ENCODE results near the gene SLIT3.
A peak's percentile ranks its signal among the peaks of the same experiment; 100 is the strongest.

Gene SLIT3

DNA sequence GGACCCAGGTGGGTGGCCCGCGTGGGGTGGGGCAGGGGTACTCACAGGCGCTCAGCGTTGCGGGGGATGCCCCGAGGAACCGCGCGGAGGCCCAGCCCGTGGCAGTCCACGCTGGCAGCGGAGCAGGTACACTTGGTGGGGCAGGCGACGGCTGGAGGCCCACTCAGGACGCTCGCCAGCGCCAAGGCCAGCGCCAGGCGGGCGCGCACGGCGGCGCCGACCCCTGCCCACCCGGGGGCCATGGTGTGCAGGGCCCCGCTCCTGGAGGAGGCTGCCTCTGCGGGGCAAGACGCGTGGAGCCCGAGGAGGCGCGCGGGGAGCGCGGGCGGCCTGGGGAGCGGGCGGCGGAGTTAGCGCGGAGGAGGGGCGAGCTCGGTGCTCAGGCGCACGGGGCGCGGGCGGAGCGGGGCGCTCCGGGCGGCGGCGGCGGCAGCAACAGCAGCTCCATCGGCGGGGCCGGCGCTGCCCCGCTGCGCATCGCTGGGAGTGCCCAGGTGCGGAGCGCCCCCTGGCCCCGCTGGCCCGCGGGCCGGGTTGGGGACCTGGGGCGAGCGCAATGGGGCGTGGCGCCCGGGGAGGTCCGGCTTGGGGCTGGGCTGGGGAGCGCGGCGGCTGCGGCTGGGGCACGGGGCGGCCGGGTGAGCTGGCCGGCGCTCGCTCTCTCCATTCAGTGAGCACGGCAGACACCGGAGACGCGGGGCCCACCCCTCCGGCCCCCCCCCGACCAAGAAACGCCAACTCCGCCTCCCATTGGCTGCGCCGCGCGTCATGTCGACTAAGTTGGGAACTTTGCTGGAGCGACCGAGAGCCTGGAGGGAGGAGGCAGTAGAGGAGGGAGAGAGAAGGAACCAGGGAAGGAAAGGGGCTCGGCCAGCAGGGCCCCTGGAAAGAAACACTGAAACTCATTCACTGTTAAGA lies at the start of gene SLIT3:
SLIT3 (minus strand) TSS at position 672 of the 918 bp plus-strand sequence; CDS start at position 242, 430 bp downstream.
- Mint-ChIP-seq H3K4me1 (peaks cover 10% of the 10 kb centered on the region), H3K9me3 (peaks cover 3% of the 10 kb centered on the region), H3K27ac (no peak within 1 kb of the TSS), H3K4me3 (no peak within 1 kb of the TSS), H3K36me3 (no peaks in the 10 kb centered on the region), H3K27me3 (peaks cover 56% of the 10 kb centered on the region)
- peak; percentile 4 for ATAC-seq

DNA sequence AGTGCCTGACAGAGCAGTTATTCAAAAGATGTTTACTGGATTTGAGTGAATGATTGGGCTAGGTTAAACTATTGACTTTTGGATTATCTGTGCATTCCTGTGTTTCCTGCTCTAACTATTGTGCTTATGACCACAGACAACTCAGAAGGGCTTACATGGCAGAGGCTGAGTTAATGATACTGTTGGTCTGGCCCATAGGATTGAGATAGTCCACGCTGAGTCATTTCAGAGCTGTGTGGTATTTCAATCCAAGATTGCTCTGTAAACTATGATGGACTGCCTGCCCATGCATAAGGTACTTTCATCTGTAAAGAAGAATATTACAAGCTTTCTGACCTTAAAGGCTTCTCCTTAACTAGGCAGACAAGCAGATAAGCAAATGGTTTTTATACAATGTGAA lies 49.1 kb upstream of the SLIT3 start:
- H3K4me1 Mint-ChIP-seq, result no peaks in the 10 kb centered on the region
- no peak for ATAC-seq
- H3K27ac Mint-ChIP-seq, result no peak overlapping the region
- peaks cover 6% of the 10 kb centered on the region for H3K27me3 Mint-ChIP-seq
- H3K9me3 Mint-ChIP-seq, result no peaks in the 10 kb centered on the region
- H3K4me3 Mint-ChIP-seq, result no peak overlapping the region
- no peaks in the 10 kb centered on the region for H3K36me3 Mint-ChIP-seq

DNA sequence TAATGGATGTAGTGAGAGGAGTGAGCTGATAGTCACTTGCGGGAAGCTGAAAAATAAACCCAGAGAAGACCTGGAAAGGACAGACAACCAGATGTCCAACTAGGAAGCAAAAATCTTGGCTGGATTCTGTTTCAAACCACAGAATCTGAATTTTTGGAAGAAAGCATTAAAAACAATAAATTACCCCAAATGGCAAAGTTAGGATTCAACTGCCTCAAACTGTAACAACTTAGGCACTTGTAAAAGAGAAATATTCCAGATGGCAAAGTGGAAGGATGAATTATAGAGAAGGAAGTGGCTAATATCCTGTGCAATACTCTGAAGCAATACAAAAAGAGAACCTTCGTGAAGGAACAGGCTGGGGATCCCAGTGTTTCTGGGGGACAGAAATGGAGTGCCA lies 46.8 kb upstream of the SLIT3 start:
- no peak for ATAC-seq
- Mint-ChIP-seq H3K9me3 (no peaks in the 10 kb centered on the region), H3K4me1 (no peaks in the 10 kb centered on the region), H3K27me3 (peaks cover 16% of the 10 kb centered on the region), H3K4me3 (no peak overlapping the region), H3K36me3 (no peaks in the 10 kb centered on the region), H3K27ac (no peak overlapping the region)

DNA sequence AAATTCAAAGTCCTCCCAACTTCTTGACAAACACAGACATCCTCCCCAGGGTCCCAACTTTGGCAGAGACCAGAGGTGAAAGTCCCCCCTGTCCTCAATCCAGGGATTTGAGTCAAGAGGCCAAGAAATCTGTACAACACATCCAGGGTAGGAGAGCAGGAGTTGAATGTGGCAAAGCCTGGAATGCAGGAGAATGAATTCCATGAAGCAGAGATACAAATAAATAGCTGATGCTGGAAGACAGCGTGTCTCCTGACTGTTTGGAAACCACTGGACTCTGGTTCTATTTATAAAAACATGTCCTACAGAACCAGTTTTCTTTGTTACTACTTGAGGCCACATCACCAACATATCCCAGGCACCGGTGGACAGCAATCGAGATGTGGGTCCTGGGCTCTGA lies 43.7 kb upstream of the SLIT3 start:
- H3K4me3 Mint-ChIP-seq, result no peak overlapping the region
- H3K27me3 Mint-ChIP-seq, result peaks cover 12% of the 10 kb centered on the region
- ATAC-seq, result no peak
- H3K36me3 Mint-ChIP-seq, result no peaks in the 10 kb centered on the region
- H3K27ac Mint-ChIP-seq, result no peak overlapping the region
- H3K4me1 Mint-ChIP-seq, result no peaks in the 10 kb centered on the region
- H3K9me3 Mint-ChIP-seq, result no peaks in the 10 kb centered on the region

DNA sequence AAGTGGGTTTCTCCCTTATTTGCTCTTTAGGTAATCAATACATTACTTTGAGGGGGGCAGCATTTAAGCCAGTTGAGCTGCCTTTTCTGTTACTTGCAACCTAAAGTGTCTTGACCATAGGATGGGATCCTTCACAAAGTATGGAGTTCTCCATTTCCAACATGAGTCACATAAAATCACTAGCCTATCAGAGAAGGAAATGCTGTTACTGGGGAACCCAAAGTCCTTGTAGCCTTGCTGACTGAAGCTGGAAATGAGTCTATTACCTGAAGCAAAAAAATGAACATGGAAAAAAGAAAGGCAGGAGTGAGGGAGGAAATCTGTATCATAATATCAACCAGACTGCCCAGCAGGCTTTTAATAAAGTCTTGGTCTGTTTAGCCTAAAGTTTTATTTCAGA lies 42.8 kb upstream of the SLIT3 start:
- Mint-ChIP-seq H3K27ac (no peak overlapping the region), H3K36me3 (no peaks in the 10 kb centered on the region), H3K27me3 (peaks cover 10% of the 10 kb centered on the region), H3K9me3 (no peaks in the 10 kb centered on the region), H3K4me1 (no peaks in the 10 kb centered on the region), H3K4me3 (no peak overlapping the region)
- no peak for ATAC-seq

DNA sequence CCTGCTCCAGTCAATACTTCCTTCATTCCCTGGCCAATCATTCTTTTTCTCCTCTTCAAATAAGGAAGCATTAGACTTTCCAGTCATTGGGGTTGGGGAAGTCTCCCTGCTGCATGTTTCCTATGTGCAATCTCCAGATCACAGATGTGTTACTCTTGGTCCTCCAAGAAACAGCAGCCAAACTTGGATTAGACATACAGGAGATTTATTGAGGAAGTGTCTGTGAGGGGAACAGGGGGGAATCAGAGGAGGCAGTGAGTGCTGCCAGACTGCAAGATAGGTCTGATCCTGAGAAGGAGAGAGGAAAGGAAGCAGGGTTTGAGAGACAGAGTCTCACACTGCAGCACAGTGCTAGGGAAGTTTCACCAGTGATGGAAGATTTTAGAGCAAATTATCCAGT lies 40.6 kb upstream of the SLIT3 start:
- H3K9me3 Mint-ChIP-seq, result no peaks in the 10 kb centered on the region
- peaks cover 10% of the 10 kb centered on the region for H3K27me3 Mint-ChIP-seq
- H3K4me1 Mint-ChIP-seq, result no peaks in the 10 kb centered on the region
- no peak overlapping the region for H3K27ac Mint-ChIP-seq
- H3K4me3 Mint-ChIP-seq, result no peak overlapping the region
- ATAC-seq, result no peak
- no peaks in the 10 kb centered on the region for H3K36me3 Mint-ChIP-seq

DNA sequence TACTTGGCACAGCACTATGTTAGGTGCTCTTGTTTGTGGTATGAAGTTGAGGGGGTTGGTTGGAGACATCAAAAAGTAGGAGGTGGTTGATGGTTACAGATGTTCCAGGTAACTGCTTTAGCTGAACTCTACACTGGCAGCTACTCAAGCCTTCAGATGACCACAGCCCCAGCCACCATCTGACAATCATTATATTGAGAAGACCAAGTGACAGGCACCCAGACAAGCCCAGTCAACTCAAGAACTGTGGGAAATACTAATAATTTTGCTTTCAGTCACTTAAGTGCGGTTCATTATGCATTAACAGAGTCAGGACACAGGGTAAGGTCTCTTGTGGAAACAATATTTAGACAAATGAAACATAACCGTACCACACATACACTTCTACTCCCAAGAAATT lies 38.9 kb upstream of the SLIT3 start:
- H3K9me3 Mint-ChIP-seq, result no peaks in the 10 kb centered on the region
- no peak overlapping the region for H3K4me3 Mint-ChIP-seq
- no peaks in the 10 kb centered on the region for H3K4me1 Mint-ChIP-seq
- no peak for ATAC-seq
- H3K27me3 Mint-ChIP-seq, result peaks cover 16% of the 10 kb centered on the region
- no peaks in the 10 kb centered on the region for H3K36me3 Mint-ChIP-seq
- no peak overlapping the region for H3K27ac Mint-ChIP-seq

DNA sequence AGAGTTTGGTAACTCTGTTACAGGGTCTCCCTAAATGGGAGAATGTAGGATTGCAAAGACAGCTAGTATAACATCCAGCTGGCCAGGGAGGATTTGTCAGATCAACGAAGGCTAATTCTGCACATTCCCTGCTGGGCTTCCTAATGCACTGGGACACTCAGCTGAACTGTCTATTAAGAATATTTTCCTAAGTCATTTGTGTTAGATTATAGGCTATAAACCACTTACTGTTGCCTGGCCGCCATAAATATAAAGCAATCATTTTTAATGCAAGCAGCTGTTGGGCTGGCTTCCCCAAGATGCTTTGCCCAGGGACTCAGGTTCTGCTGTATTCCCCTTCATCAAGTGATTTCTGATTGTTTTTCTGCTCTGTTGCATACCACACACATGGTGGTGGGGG lies 35.3 kb upstream of the SLIT3 start:
- H3K9me3 Mint-ChIP-seq, result no peaks in the 10 kb centered on the region
- ATAC-seq, result no peak
- no peak overlapping the region for H3K27ac Mint-ChIP-seq
- no peak overlapping the region for H3K4me3 Mint-ChIP-seq
- H3K36me3 Mint-ChIP-seq, result no peaks in the 10 kb centered on the region
- H3K27me3 Mint-ChIP-seq, result peaks cover 19% of the 10 kb centered on the region
- no peaks in the 10 kb centered on the region for H3K4me1 Mint-ChIP-seq

DNA sequence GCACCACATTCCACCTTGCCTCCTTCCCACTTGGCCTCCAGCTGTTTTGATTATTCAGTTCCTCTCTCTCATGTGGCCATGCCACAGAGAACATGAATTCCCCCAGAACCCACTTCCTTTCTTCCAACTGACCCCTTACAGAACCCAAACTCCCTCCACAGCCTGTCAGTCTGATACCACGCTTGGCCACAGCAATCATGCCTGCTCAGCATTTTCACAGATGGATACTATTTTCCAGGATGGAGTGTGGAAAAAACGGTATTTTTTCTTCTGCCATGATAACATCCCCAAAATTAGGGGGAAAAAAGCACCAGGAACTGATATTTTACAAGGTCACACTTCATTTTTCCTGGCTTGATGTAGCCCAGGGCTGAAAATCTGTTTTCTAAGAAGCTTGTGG lies 34.9 kb upstream of the SLIT3 start:
- H3K9me3 Mint-ChIP-seq, result no peaks in the 10 kb centered on the region
- ATAC-seq, result no peak

DNA sequence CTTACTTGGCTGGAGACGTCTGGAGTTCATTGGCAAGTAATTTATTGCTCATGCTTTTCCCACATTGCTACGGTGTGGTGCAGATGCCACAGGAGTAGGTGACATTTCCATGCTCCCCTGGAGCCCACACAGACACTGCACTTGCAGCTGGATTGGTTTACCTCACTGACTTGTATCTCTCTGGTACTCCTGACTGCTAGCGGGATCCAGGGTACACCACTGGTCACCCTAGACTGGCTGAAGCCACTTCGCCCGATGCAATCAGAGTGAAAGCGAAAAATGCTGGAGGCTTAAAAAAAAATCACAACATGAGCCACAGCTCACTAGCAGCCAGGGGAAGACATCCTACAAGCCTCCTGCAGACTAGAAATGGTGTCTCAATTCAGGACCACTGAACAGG lies 32.6 kb upstream of the SLIT3 start:
- Mint-ChIP-seq H3K4me3 (no peak overlapping the region), H3K4me1 (no peaks in the 10 kb centered on the region), H3K9me3 (no peaks in the 10 kb centered on the region), H3K36me3 (no peaks in the 10 kb centered on the region), H3K27me3 (peaks cover 19% of the 10 kb centered on the region), H3K27ac (no peak overlapping the region)
- ATAC-seq, result no peak

More for the DNA sequence above, 34.9 kb upstream of the SLIT3 start:
- H3K27me3 Mint-ChIP-seq, result peaks cover 19% of the 10 kb centered on the region
- H3K4me3 Mint-ChIP-seq, result no peak overlapping the region
- no peaks in the 10 kb centered on the region for H3K36me3 Mint-ChIP-seq
- no peak overlapping the region for H3K27ac Mint-ChIP-seq
- no peaks in the 10 kb centered on the region for H3K4me1 Mint-ChIP-seq

DNA sequence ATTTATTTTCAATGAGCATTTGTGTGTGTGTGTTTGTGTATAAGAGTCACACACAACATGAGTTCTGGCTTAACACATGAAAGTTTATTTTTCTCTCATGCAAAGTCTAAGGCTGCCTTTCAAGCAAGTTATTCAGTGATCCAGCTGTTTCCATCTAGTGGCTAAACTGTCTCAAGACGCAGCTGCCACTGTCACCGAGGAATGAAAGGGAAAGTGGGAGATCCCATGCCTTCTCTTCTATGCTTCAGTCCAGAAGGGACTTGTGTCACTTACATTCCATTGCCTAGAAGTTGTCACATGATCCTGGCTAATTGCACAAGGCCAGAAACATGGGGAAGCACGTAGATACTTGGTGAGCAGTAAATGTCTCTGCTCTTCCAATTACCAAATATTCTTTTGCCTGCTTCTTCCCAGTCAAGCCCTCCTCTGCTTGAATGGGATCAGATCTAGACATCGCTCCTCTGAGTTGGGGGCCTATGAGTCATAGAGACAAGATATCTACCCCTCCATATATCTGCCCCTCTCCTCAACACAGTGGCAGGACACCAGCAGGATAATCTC lies 30.4 kb upstream of the SLIT3 start:
- Mint-ChIP-seq H3K36me3 (no peaks in the 10 kb centered on the region), H3K27ac (no peak overlapping the region), H3K4me3 (no peak overlapping the region), H3K27me3 (peaks cover 19% of the 10 kb centered on the region), H3K4me1 (no peaks in the 10 kb centered on the region), H3K9me3 (no peaks in the 10 kb centered on the region)
- no peak for ATAC-seq

DNA sequence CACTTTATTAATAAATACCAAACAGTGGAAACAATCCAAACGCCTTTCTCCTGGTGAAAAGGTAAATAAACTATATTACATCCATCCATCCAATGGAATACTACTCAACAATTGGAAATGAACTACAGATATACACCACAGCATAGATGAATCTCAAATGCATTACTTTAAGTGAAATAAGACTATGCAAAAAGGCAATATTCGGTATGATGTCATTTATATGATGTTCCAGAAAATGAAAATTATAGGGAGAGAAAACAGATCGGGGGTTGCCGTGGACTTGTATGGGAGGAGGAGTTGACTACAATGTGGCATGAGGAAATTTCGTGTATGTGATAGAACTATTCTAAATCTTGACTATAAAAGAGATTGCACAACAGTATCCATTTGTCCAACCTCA lies 27.5 kb upstream of the SLIT3 start:
- Mint-ChIP-seq H3K27me3 (peaks cover 5% of the 10 kb centered on the region), H3K4me1 (no peaks in the 10 kb centered on the region), H3K4me3 (no peak overlapping the region), H3K36me3 (no peaks in the 10 kb centered on the region), H3K27ac (no peak overlapping the region), H3K9me3 (peaks cover 3% of the 10 kb centered on the region)
- ATAC-seq, result no peak

DNA sequence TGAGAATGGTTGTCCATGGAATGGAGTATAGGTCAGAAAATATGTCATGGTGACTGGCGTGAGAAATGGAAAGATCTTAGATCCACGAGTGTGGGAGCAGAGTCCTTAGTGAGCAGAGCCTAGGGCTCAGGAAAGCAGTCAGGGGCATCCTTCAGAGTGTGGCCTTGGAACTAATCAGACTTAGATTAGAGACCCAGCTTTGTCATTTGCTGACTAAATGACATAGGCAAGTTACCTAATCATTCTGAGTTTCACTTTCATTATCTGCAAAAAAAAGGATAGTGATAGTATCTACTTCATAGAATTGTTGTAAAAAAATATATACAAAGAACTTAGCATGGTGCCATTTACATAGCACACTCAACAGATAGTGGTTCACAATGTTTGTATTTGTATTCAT lies 24.3 kb upstream of the SLIT3 start:
- Mint-ChIP-seq H3K9me3 (peaks cover 3% of the 10 kb centered on the region), H3K27me3 (no peaks in the 10 kb centered on the region), H3K36me3 (no peaks in the 10 kb centered on the region), H3K27ac (no peak overlapping the region), H3K4me3 (no peak overlapping the region), H3K4me1 (no peaks in the 10 kb centered on the region)
- no peak for ATAC-seq

DNA sequence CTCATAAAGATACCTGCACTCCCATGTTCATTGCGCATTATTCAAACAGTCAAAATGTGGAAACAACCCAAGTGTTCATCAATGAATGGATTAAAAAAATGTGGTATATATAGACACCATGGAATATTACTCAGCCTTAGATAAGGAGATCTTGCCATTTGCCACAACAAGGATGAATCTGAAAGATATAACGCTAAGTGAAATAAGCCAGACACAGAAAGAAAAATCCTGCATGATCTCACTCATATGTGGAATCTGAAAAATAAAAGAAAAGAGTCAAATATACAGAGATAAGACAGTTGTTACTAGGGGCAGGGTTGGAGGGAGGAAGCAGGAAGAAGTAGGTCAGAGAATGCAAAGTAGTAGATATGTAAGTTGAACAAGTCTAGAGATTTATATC lies 17.6 kb upstream of the SLIT3 start:
- no peaks in the 10 kb centered on the region for H3K9me3 Mint-ChIP-seq
- H3K4me3 Mint-ChIP-seq, result no peak overlapping the region
- H3K36me3 Mint-ChIP-seq, result no peaks in the 10 kb centered on the region
- H3K27me3 Mint-ChIP-seq, result peaks cover 29% of the 10 kb centered on the region
- no peaks in the 10 kb centered on the region for H3K4me1 Mint-ChIP-seq
- H3K27ac Mint-ChIP-seq, result no peak overlapping the region
- ATAC-seq, result no peak

DNA sequence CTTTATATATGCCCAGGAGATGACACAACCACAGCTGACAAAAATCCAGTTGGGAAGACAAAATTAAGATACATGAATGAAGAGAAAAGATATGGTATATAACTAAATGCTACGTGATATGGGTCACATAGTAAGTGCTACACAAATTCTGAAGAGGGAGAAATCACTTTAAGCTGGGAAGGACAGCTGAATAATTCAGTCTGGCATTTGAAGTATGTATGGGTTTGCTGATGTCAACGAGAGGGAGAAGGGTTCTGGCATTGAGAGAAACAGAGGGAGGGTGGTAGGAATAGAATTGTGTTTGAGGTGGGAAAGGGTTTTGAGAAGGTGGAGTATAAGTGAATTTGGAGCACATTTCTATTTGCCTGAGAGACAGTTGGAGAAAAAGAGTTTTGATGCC lies 6.7 kb upstream of the SLIT3 start:
- H3K9me3 Mint-ChIP-seq, result peaks cover 8% of the 10 kb centered on the region
- H3K4me1 Mint-ChIP-seq, result no peaks in the 10 kb centered on the region
- H3K36me3 Mint-ChIP-seq, result no peaks in the 10 kb centered on the region
- H3K27me3 Mint-ChIP-seq, result peaks cover 31% of the 10 kb centered on the region
- ATAC-seq, result no peak
- H3K27ac Mint-ChIP-seq, result no peak overlapping the region
- no peak overlapping the region for H3K4me3 Mint-ChIP-seq

DNA sequence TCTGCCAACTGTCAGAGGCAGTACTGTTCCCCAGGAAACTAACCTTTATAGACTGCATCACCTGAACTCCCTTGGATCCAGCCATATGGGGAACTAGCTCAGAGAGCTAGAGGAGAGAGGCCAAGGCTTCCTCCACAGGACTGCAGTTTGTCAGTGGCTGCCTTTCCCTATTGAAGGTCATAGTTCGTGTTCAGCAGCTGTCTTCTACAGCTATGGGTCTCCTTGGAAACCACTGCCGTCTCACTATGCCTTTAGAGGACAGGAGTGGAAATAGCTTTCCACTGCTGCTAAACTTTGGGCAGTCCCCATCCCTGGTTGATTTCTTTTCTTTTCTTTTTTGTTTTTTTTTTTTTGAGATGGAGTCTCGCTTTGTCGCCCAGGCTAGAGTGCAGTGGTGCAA lies 4.4 kb upstream of the SLIT3 start:
- Mint-ChIP-seq H3K36me3 (no peaks in the 10 kb centered on the region), H3K4me3 (no peak overlapping the region), H3K9me3 (peaks cover 3% of the 10 kb centered on the region), H3K27me3 (peaks cover 36% of the 10 kb centered on the region), H3K4me1 (peaks cover 5% of the 10 kb centered on the region), H3K27ac (no peak overlapping the region)
- no peak for ATAC-seq

All from stimulated activated memory B cell treated with anti-CD40 and anti-IgM and Interleukin-4, amounts not matched to agents 10 μg/mL and 1 μg/mL and 100 μg/mL, for 72 hours (primary cell).